ENCODE measurements around the gene SRRM4.

SRRM4 gene

GRCh38 chr12:119122047-119122446 is 140.7 kb downstream of the SRRM4 start:
- Histone ChIP-seq H3K36me3 (ENCODE audit: insufficient read depth, low read length) (no peaks in the 10 kb centered on the region), H3K4me3 (ENCODE audit: low read depth, low read length) (no peak overlapping the region), H3K79me2 (ENCODE audit: control insufficient read depth, insufficient read depth, low read length, unreplicated experiment) (no peaks in the 10 kb centered on the region), H3K27ac (ENCODE audit: low read depth, low read length) (no peak overlapping the region), H3K27me3 (ENCODE audit: insufficient read depth, low read length) (peaks cover 12% of the 10 kb centered on the region; the same call in 1 of the 2 replicates), H2AFZ (ENCODE audit: low read length, unreplicated experiment) (no peak overlapping the region), H3K4me1 (ENCODE audit: control insufficient read depth, insufficient read depth, low read length, unreplicated experiment) (no peaks in the 10 kb centered on the region)

- Histone ChIP-seq H3K27ac (ENCODE audit: low read depth, low read length) (no peak overlapping the region), H3K79me2 (ENCODE audit: control insufficient read depth, insufficient read depth, low read length, unreplicated experiment) (no peaks in the 10 kb centered on the region), H3K4me3 (ENCODE audit: low read depth, low read length) (no peak overlapping the region), H2AFZ (ENCODE audit: low read length, unreplicated experiment) (no peak overlapping the region), H3K4me1 (ENCODE audit: control insufficient read depth, insufficient read depth, low read length, unreplicated experiment) (no peaks in the 10 kb centered on the region), H3K36me3 (ENCODE audit: insufficient read depth, low read length) (no peaks in the 10 kb centered on the region), H3K27me3 (ENCODE audit: insufficient read depth, low read length) (peaks cover 12% of the 10 kb centered on the region; the same call in 1 of the 2 replicates)
These were observed 141.4 kb downstream of the SRRM4 start for GRCh38 chr12:119122751-119123150.

- H3K79me2 ChIP-seq (ENCODE audit: control insufficient read depth, insufficient read depth, low read length, unreplicated experiment) = no peaks in the 10 kb centered on the region
- no peaks in the 10 kb centered on the region for H3K27me3 ChIP-seq (ENCODE audit: insufficient read depth, low read length)
- H3K4me3 ChIP-seq (ENCODE audit: low read depth, low read length) = no peak overlapping the region
- H2AFZ ChIP-seq (ENCODE audit: low read length, unreplicated experiment) = no peak overlapping the region
- no peaks in the 10 kb centered on the region for H3K36me3 ChIP-seq (ENCODE audit: insufficient read depth, low read length)
- H3K27ac ChIP-seq (ENCODE audit: low read depth, low read length) = no peak overlapping the region
- H3K4me1 ChIP-seq (ENCODE audit: control insufficient read depth, insufficient read depth, low read length, unreplicated experiment) = no peaks in the 10 kb centered on the region
These were observed 147.2 kb downstream of the SRRM4 start for GRCh38 chr12:119128527-119128926.

GRCh38 chr12:119129827-119130434 is 148.6 kb downstream of the SRRM4 start:
- no peak overlapping the region for H2AFZ ChIP-seq (ENCODE audit: low read length, unreplicated experiment)
- no peaks in the 10 kb centered on the region for H3K79me2 ChIP-seq (ENCODE audit: control insufficient read depth, insufficient read depth, low read length, unreplicated experiment)
- H3K4me3 ChIP-seq (ENCODE audit: low read depth, low read length) = no peak overlapping the region
- no peak overlapping the region for H3K27ac ChIP-seq (ENCODE audit: low read depth, low read length)
- H3K36me3 ChIP-seq (ENCODE audit: insufficient read depth, low read length) = no peaks in the 10 kb centered on the region
- H3K27me3 ChIP-seq (ENCODE audit: insufficient read depth, low read length) = no peaks in the 10 kb centered on the region
- H3K4me1 ChIP-seq (ENCODE audit: control insufficient read depth, insufficient read depth, low read length, unreplicated experiment) = no peaks in the 10 kb centered on the region

GRCh38 chr12:119130523-119130922 is 149.2 kb downstream of the SRRM4 start:
- Histone ChIP-seq H3K27ac (ENCODE audit: low read depth, low read length) (no peak overlapping the region), H3K79me2 (ENCODE audit: control insufficient read depth, insufficient read depth, low read length, unreplicated experiment) (no peaks in the 10 kb centered on the region), H2AFZ (ENCODE audit: low read length, unreplicated experiment) (no peak overlapping the region)

GRCh38 chr12:119134284-119135072 is 153.1 kb downstream of the SRRM4 start:
- Histone ChIP-seq H2AFZ (ENCODE audit: low read length, unreplicated experiment) (no peak overlapping the region), H3K27me3 (ENCODE audit: insufficient read depth, low read length) (peaks cover 14% of the 10 kb centered on the region; the same call in 1 of the 2 replicates), H3K27ac (ENCODE audit: low read depth, low read length) (no peak overlapping the region), H3K4me3 (ENCODE audit: low read depth, low read length) (no peak overlapping the region), H3K79me2 (ENCODE audit: control insufficient read depth, insufficient read depth, low read length, unreplicated experiment) (no peaks in the 10 kb centered on the region), H3K36me3 (ENCODE audit: insufficient read depth, low read length) (no peaks in the 10 kb centered on the region), H3K4me1 (ENCODE audit: control insufficient read depth, insufficient read depth, low read length, unreplicated experiment) (no peaks in the 10 kb centered on the region)

More at GRCh38 chr12:119130523-119130922, 149.2 kb downstream of the SRRM4 start:
- Histone ChIP-seq H3K4me3 (ENCODE audit: low read depth, low read length) (no peak overlapping the region), H3K4me1 (ENCODE audit: control insufficient read depth, insufficient read depth, low read length, unreplicated experiment) (no peaks in the 10 kb centered on the region), H3K27me3 (ENCODE audit: insufficient read depth, low read length) (no peaks in the 10 kb centered on the region; the same call in 1 of the 2 replicates), H3K36me3 (ENCODE audit: insufficient read depth, low read length) (no peaks in the 10 kb centered on the region)

- Histone ChIP-seq H3K79me2 (ENCODE audit: control insufficient read depth, insufficient read depth, low read length, unreplicated experiment) (no peaks in the 10 kb centered on the region), H3K36me3 (ENCODE audit: insufficient read depth, low read length) (no peaks in the 10 kb centered on the region), H2AFZ (ENCODE audit: low read length, unreplicated experiment) (no peak overlapping the region), H3K4me3 (ENCODE audit: low read depth, low read length) (no peak overlapping the region), H3K27ac (ENCODE audit: low read depth, low read length) (no peak overlapping the region), H3K4me1 (ENCODE audit: control insufficient read depth, insufficient read depth, low read length, unreplicated experiment) (no peaks in the 10 kb centered on the region), H3K27me3 (ENCODE audit: insufficient read depth, low read length) (peaks cover 14% of the 10 kb centered on the region; the same call in 1 of the 2 replicates)
These were observed 155.6 kb downstream of the SRRM4 start for GRCh38 chr12:119136811-119137410.

- Histone ChIP-seq H3K27me3 (ENCODE audit: insufficient read depth, low read length) (peaks cover 25% of the 10 kb centered on the region), H3K27ac (ENCODE audit: low read depth, low read length) (no peak overlapping the region), H3K79me2 (ENCODE audit: control insufficient read depth, insufficient read depth, low read length, unreplicated experiment) (no peaks in the 10 kb centered on the region), H3K4me1 (ENCODE audit: control insufficient read depth, insufficient read depth, low read length, unreplicated experiment) (no peaks in the 10 kb centered on the region), H3K4me3 (ENCODE audit: low read depth, low read length) (no peak overlapping the region), H3K36me3 (ENCODE audit: insufficient read depth, low read length) (no peaks in the 10 kb centered on the region), H2AFZ (ENCODE audit: low read length, unreplicated experiment) (no peak overlapping the region)
These were observed 158.1 kb downstream of the SRRM4 start for GRCh38 chr12:119139448-119139847.

GRCh38 chr12:119145367-119145766 is 164.0 kb downstream of the SRRM4 start:
- Histone ChIP-seq H2AFZ (ENCODE audit: low read length, unreplicated experiment) (no peak overlapping the region), H3K27ac (ENCODE audit: low read depth, low read length) (no peak overlapping the region), H3K4me1 (ENCODE audit: control insufficient read depth, insufficient read depth, low read length, unreplicated experiment) (no peaks in the 10 kb centered on the region), H3K27me3 (ENCODE audit: insufficient read depth, low read length) (peaks cover 41% of the 10 kb centered on the region), H3K4me3 (ENCODE audit: low read depth, low read length) (no peak overlapping the region), H3K36me3 (ENCODE audit: insufficient read depth, low read length) (no peaks in the 10 kb centered on the region), H3K79me2 (ENCODE audit: control insufficient read depth, insufficient read depth, low read length, unreplicated experiment) (no peaks in the 10 kb centered on the region)

- H3K36me3 ChIP-seq (ENCODE audit: insufficient read depth, low read length) = no peaks in the 10 kb centered on the region
- no peak overlapping the region for H3K4me3 ChIP-seq (ENCODE audit: low read depth, low read length)
- no peaks in the 10 kb centered on the region for H3K79me2 ChIP-seq (ENCODE audit: control insufficient read depth, insufficient read depth, low read length, unreplicated experiment)
- peaks cover 60% of the 10 kb centered on the region for H3K27me3 ChIP-seq (ENCODE audit: insufficient read depth, low read length)
- H3K4me1 ChIP-seq (ENCODE audit: control insufficient read depth, insufficient read depth, low read length, unreplicated experiment) = no peaks in the 10 kb centered on the region
- no peak overlapping the region for H2AFZ ChIP-seq (ENCODE audit: low read length, unreplicated experiment)
- no peak overlapping the region for H3K27ac ChIP-seq (ENCODE audit: low read depth, low read length)
These were observed 166.6 kb downstream of the SRRM4 start for GRCh38 chr12:119147847-119148448.

Data from ACC112 (cell line).